Measurements from ENCODE around the gene STRN3.

- TF ChIP-seq CTCF (IDR thresholded peaks at IDR 0.05): no peak
- TF ChIP-seq POLR2A (IDR thresholded peaks at IDR 0.05): no peak
Observed at GRCh38 chr14:30994681-30995620, 31.2 kb downstream of the STRN3 start.

Data from esophagus squamous epithelium (tissue), 4 donors.